ENCODE measurements around the gene COL9A2.

GRCh38 chr1:40273547-40274166 is 43.4 kb downstream of the COL9A2 start:
- TF ChIP-seq, protein P1, sequence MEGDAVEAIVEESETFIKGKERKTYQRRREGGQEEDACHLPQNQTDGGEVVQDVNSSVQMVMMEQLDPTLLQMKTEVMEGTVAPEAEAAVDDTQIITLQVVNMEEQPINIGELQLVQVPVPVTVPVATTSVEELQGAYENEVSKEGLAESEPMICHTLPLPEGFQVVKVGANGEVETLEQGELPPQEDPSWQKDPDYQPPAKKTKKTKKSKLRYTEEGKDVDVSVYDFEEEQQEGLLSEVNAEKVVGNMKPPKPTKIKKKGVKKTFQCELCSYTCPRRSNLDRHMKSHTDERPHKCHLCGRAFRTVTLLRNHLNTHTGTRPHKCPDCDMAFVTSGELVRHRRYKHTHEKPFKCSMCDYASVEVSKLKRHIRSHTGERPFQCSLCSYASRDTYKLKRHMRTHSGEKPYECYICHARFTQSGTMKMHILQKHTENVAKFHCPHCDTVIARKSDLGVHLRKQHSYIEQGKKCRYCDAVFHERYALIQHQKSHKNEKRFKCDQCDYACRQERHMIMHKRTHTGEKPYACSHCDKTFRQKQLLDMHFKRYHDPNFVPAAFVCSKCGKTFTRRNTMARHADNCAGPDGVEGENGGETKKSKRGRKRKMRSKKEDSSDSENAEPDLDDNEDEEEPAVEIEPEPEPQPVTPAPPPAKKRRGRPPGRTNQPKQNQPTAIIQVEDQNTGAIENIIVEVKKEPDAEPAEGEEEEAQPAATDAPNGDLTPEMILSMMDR (IDR thresholded peaks at IDR 0.05; ENCODE audit: borderline replicate concordance, extremely low read depth, low read length, poor library complexity, severe bottlenecking), result no peak
- TF ChIP-seq EZH2 (IDR thresholded peaks at IDR 0.05; ENCODE audit: borderline replicate concordance, low read depth, low read length, severe bottlenecking), result no peak
